HG02571 (cell line): ENCODE results near the gene SPAG17.

Source experiments
- ATAC-seq: cut with Tn5 transposase; IDR thresholded peaks from one replicate; pipeline ENCODE4 v1.9.1; 2021; ENCODE audit warnings: mild to moderate bottlenecking, moderate library complexity; ENCODE audit not compliant: unreplicated experiment

SPAG17 gene

GRCh38 chr1:117919376-117919775, 265.7 kb downstream of the SPAG17 start:
- no peak for ATAC-seq

- ATAC-seq, result no peak
These were observed 274.0 kb downstream of the SPAG17 start for GRCh38 chr1:117911051-117911450.

- no peak for ATAC-seq
These were observed 280.0 kb downstream of the SPAG17 start for GRCh38 chr1:117905019-117905418.

GRCh38 chr1:117904485-117904884, 280.5 kb downstream of the SPAG17 start:
- no peak for ATAC-seq
